Measurements from ENCODE around the gene LMNB1. TPM values are rescaled to one million over a fixed set of nuclear protein-coding genes. Genes with fewer than 3 reads are reported as not detected.
"Not testable (repeated sequence)": the region's sequence is repeated elsewhere in the genome, so short reads cannot be mapped to it uniquely, and the experiment has no call there.

LMNB1 gene
- total RNA-seq, 1 experiment from 2014 or later = 197 TPM

GRCh38 chr5:126810596-126811380, 33.9 kb downstream of the LMNB1 start:
- H3K27me3 ChIP-seq = no peaks in the 10 kb centered on the region
- DNase-seq = no peak
- H3K9me3 ChIP-seq = no peaks in the 10 kb centered on the region
- H3K36me3 ChIP-seq = peaks cover 92% of the 10 kb centered on the region
- H3K4me3 ChIP-seq = no peak overlapping the region

GRCh38 chr5:126811515-126812198, 34.7 kb downstream of the LMNB1 start:
- no peak for DNase-seq
- Histone ChIP-seq H3K27me3 (no peaks in the 10 kb centered on the region), H3K9me3 (no peaks in the 10 kb centered on the region), H3K4me3 (no peak overlapping the region), H3K36me3 (peaks cover 92% of the 10 kb centered on the region)

GRCh38 chr5:126812199-126812570, 35.2 kb downstream of the LMNB1 start:
- H3K4me3 ChIP-seq = no peak overlapping the region

GRCh38 chr5:126813799-126814198, 36.9 kb downstream of the LMNB1 start:
- not testable (repeated sequence) for H3K9me3 ChIP-seq, H3K27me3 ChIP-seq, DNase-seq, H3K4me3 ChIP-seq
- H3K36me3 ChIP-seq = peaks cover 97% of the 10 kb centered on the region

More at GRCh38 chr5:126812199-126812570, 35.2 kb downstream of the LMNB1 start:
- H3K36me3 ChIP-seq = peaks cover 92% of the 10 kb centered on the region
- no peaks in the 10 kb centered on the region for H3K9me3 ChIP-seq
- no peak for DNase-seq
- H3K27me3 ChIP-seq = no peaks in the 10 kb centered on the region

- Histone ChIP-seq H3K4me3 (no peak overlapping the region), H3K36me3 (peaks cover 96% of the 10 kb centered on the region), H3K27me3 (no peaks in the 10 kb centered on the region), H3K9me3 (no peaks in the 10 kb centered on the region)
- DNase-seq = no peak
Measured at GRCh38 chr5:126814721-126815404, 37.9 kb downstream of the LMNB1 start.

GRCh38 chr5:126816649-126817048, 39.7 kb downstream of the LMNB1 start:
- no peak for DNase-seq
- H3K9me3 ChIP-seq = no peaks in the 10 kb centered on the region
- no peaks in the 10 kb centered on the region for H3K27me3 ChIP-seq
- peaks cover 94% of the 10 kb centered on the region for H3K36me3 ChIP-seq
- no peak overlapping the region for H3K4me3 ChIP-seq

GRCh38 chr5:126818736-126819135, 41.8 kb downstream of the LMNB1 start:
- Histone ChIP-seq H3K4me3 (no peak overlapping the region), H3K36me3 (peaks cover 93% of the 10 kb centered on the region), H3K27me3 (no peaks in the 10 kb centered on the region), H3K9me3 (no peaks in the 10 kb centered on the region)
- no peak for DNase-seq

GRCh38 chr5:126819253-126819652, 42.3 kb downstream of the LMNB1 start:
- H3K27me3 ChIP-seq = no peaks in the 10 kb centered on the region
- peaks cover 93% of the 10 kb centered on the region for H3K36me3 ChIP-seq
- no peak for DNase-seq
- H3K4me3 ChIP-seq = no peak overlapping the region
- H3K9me3 ChIP-seq = no peaks in the 10 kb centered on the region

GRCh38 chr5:126826619-126827215, 49.8 kb downstream of the LMNB1 start:
- DNase-seq = no peak
- H3K36me3 ChIP-seq = peaks cover 93% of the 10 kb centered on the region
- no peak overlapping the region for H3K4me3 ChIP-seq
- H3K27me3 ChIP-seq = no peaks in the 10 kb centered on the region
- H3K9me3 ChIP-seq = no peaks in the 10 kb centered on the region

GRCh38 chr5:126829098-126829497, 52.2 kb downstream of the LMNB1 start:
- no peak for DNase-seq
- Histone ChIP-seq H3K27me3 (no peaks in the 10 kb centered on the region), H3K4me3 (no peak overlapping the region), H3K36me3 (peaks cover 94% of the 10 kb centered on the region), H3K9me3 (no peaks in the 10 kb centered on the region)

- DNase-seq = no peak
- no peaks in the 10 kb centered on the region for H3K27me3 ChIP-seq
- no peaks in the 10 kb centered on the region for H3K9me3 ChIP-seq
- H3K4me3 ChIP-seq = no peak overlapping the region
- peaks cover 96% of the 10 kb centered on the region for H3K36me3 ChIP-seq
Measured at GRCh38 chr5:126830061-126830460, 53.1 kb downstream of the LMNB1 start.

GRCh38 chr5:126831156-126831555, 54.2 kb downstream of the LMNB1 start:
- Histone ChIP-seq H3K27me3 (no peaks in the 10 kb centered on the region), H3K4me3 (no peak overlapping the region), H3K9me3 (no peaks in the 10 kb centered on the region), H3K36me3 (peaks cover 97% of the 10 kb centered on the region)
- DNase-seq = no peak

GRCh38 chr5:126836778-126837177, 59.8 kb downstream of the LMNB1 start:
- no peak overlapping the region for H3K4me3 ChIP-seq
- no peaks in the 10 kb centered on the region for H3K27me3 ChIP-seq
- peaks cover 65% of the 10 kb centered on the region for H3K36me3 ChIP-seq
- H3K9me3 ChIP-seq = no peaks in the 10 kb centered on the region
- DNase-seq = no peak

- DNase-seq = no peak
- Histone ChIP-seq H3K4me3 (no peak overlapping the region), H3K9me3 (no peaks in the 10 kb centered on the region), H3K27me3 (no peaks in the 10 kb centered on the region), H3K36me3 (peaks cover 60% of the 10 kb centered on the region)
Measured at GRCh38 chr5:126837242-126837641, 60.3 kb downstream of the LMNB1 start.

GRCh38 chr5:126837906-126838539, 61.1 kb downstream of the LMNB1 start:
- Histone ChIP-seq H3K36me3 (peaks cover 52% of the 10 kb centered on the region), H3K4me3 (no peak overlapping the region), H3K27me3 (no peaks in the 10 kb centered on the region), H3K9me3 (no peaks in the 10 kb centered on the region)
- DNase-seq = no peak

- H3K4me3 ChIP-seq, H3K27me3 ChIP-seq, DNase-seq, H3K9me3 ChIP-seq: not testable (repeated sequence)
- H3K36me3 ChIP-seq = peaks cover 40% of the 10 kb centered on the region
Measured at GRCh38 chr5:126839407-126839806, 62.5 kb downstream of the LMNB1 start.

GRCh38 chr5:126843375-126843774, 66.4 kb downstream of the LMNB1 start:
- H3K36me3 ChIP-seq, H3K27me3 ChIP-seq, DNase-seq, H3K4me3 ChIP-seq, H3K9me3 ChIP-seq: not testable (repeated sequence)
